OCI-LY7 (cell line): ENCODE data around the gene TCFL5. TPM values are rescaled to one million over a fixed set of nuclear protein-coding genes. Genes with fewer than 3 reads are reported as not detected.

Experiments
- Bru-seq: library from RNA; stranded (reverse); fragments of 400-500 nt; gene quantifications from one replicate; lab custom pipeline; 2021; lab: Mats Ljungman, UMichigan
- BruChase-seq, 2 experiments: library from RNA; stranded (reverse); fragments of 400-500 nt; gene quantifications; one replicate each; lab custom pipeline; 2021; lab: Mats Ljungman, UMichigan
- BruUV-seq: library from RNA; stranded (reverse); fragments of 400-500 nt; replicated peaks from 2 replicates; lab custom pipeline; 2021; lab: Mats Ljungman, UMichigan
- CTCF ChIA-PET: fragments of 300-600 bp; sonication (Branson Sonifier 250); formaldehyde crosslinking; loops from one replicate; lab custom pipeline; 2022; ENCODE audit warnings: antibody characterized with exemption; ENCODE audit not compliant: unreplicated experiment; lab: Charles Lee
- POLR2A ChIA-PET: fragments of 300-600 bp; sonication (Branson Sonifier 250); formaldehyde crosslinking; loops from one replicate; lab custom pipeline; 2022; ENCODE audit warnings: antibody characterized with exemption; lab: Charles Lee
- DNase-seq: peaks from one replicate; pipeline ENCODE4 v3.0.0-alpha.2; 2015; ENCODE audit warnings: low spot score
- H2AFZ ChIP-seq: fragments of 200-600 bp; sonication (generic), shearing (Covaris generic); 2 replicates; pipeline ENCODE4 v1.6.1; 2014; ENCODE audit warnings: mild to moderate bottlenecking, antibody characterized with exemption, low read length, moderate library complexity
- H3K27ac ChIP-seq: fragments of 200-600 bp; sonication (generic); 2 replicates; pipeline ENCODE4 v1.5.1; 2014; ENCODE audit warnings: mixed run types, low read depth, mild to moderate bottlenecking, moderate library complexity, low read length, inconsistent platforms; ENCODE audit not compliant: poor library complexity, severe bottlenecking
- H3K36me3 ChIP-seq: fragments of 200-600 bp; sonication (generic); 2 replicates; pipeline ENCODE4 v1.6.1; 2014; ENCODE audit warnings: mild to moderate bottlenecking, antibody characterized with exemption, low read length, moderate library complexity, mixed read lengths; ENCODE audit not compliant: insufficient read depth
- H3K4me1 ChIP-seq: fragments of 200-600 bp; sonication (generic); 2 replicates; pipeline ENCODE4 v1.5.1; 2014; ENCODE audit warnings: mild to moderate bottlenecking, low read length; ENCODE audit not compliant: insufficient read depth, poor library complexity, severe bottlenecking
- H3K4me2 ChIP-seq: fragments of 200-600 bp; sonication (generic); 2 replicates; pipeline ENCODE4 v1.6.1; 2014; ENCODE audit warnings: mild to moderate bottlenecking, low read length
- H3K4me3 ChIP-seq: fragments of 200-600 bp; sonication (generic); 2 replicates; pipeline ENCODE4 v1.5.1; 2014; ENCODE audit warnings: mild to moderate bottlenecking, low read depth, low read length; ENCODE audit not compliant: poor library complexity, severe bottlenecking
- H3K79me2 ChIP-seq: fragments of 200-600 bp; sonication (generic); 2 replicates; pipeline ENCODE4 v1.6.1; 2016; ENCODE audit warnings: low read depth, mild to moderate bottlenecking, low read length, moderate library complexity, mixed read lengths; ENCODE audit not compliant: insufficient read depth
- H3K9me2 ChIP-seq: fragments of 200-600 bp; sonication (generic); 2 replicates; pipeline ENCODE4 v1.6.1; 2016; ENCODE audit warnings: mild to moderate bottlenecking, low read length, mixed read lengths; ENCODE audit not compliant: insufficient read depth
- H3K9me3 ChIP-seq: fragments of 200-600 bp; sonication (generic); 2 replicates; pipeline ENCODE4 v1.6.1; 2014; ENCODE audit warnings: mild to moderate bottlenecking, mixed run types, low read length, mixed read lengths
- H4K20me1 ChIP-seq: fragments of 200-600 bp; sonication (generic); 2 replicates; pipeline ENCODE4 v1.6.1; 2014; ENCODE audit warnings: mild to moderate bottlenecking, antibody characterized with exemption, low read length, moderate library complexity, mixed read lengths; ENCODE audit not compliant: insufficient read depth
- CTCF ChIP-seq: fragments of 200-600 bp; sonication (generic); conservative IDR thresholded peaks from 2 replicates; pipeline ENCODE4 v1.5.1; 2014; ENCODE audit warnings: mild to moderate bottlenecking, antibody characterized with exemption, low read length, moderate library complexity, mixed read lengths
- EZH2phosphoT487 ChIP-seq: fragments of 200-600 bp; sonication (generic); IDR thresholded peaks from 2 replicates; pipeline ENCODE4 v1.6.1; 2018; ENCODE audit warnings: low read depth, borderline replicate concordance, mild to moderate bottlenecking, mixed run types, antibody characterized with exemption, low read length, moderate library complexity, mixed read lengths
- intact Hi-C: fragments of 100-400 bp; cut with micrococcal nuclease; formaldehyde crosslinking; loops from one replicate; pipeline ENCODE4 v1.10.0; 2022; ENCODE audit not compliant: unreplicated experiment
- long read RNA-seq: library from polyadenylated mRNA; stranded (forward); transcript quantifications from one replicate; pipeline ENCODE4 v2.0.0, GENCODE V29; 2022
- total RNA-seq, 2 experiments: library from RNA; depleted of rRNA in 1 of 2; stranded (reverse); fragments of >200 nt in 1 of 2; shearing (Covaris generic) in 1 of 2; gene quantifications; 2 replicates each; pipeline ENCODE4 v1.2.3, GENCODE V29; 2014 to 2022

TCFL5 gene
- total RNA-seq (2014; rRNA removed; shearing (Covaris generic)): 9.5 and 10.0 TPM in 2 replicates
- 8.7 and 9.2 TPM in 2 replicates for total RNA-seq (2022)
- percentile 56 among the genes with signal in this experiment for Bru-seq, nascent RNA
- percentile 69 among the genes with signal in this experiment for BruChase-seq, experiment 1, labeled RNA remaining after a 6-hour chase
- BruChase-seq, experiment 2, labeled RNA remaining after a 2-hour chase: percentile 67 among the genes with signal in this experiment
- long read RNA-seq, partial matches to known transcripts: 7 of 17 reads
- long read RNA-seq, other reads (novel, unspliced or antisense): 8 of 17 reads

DNA sequence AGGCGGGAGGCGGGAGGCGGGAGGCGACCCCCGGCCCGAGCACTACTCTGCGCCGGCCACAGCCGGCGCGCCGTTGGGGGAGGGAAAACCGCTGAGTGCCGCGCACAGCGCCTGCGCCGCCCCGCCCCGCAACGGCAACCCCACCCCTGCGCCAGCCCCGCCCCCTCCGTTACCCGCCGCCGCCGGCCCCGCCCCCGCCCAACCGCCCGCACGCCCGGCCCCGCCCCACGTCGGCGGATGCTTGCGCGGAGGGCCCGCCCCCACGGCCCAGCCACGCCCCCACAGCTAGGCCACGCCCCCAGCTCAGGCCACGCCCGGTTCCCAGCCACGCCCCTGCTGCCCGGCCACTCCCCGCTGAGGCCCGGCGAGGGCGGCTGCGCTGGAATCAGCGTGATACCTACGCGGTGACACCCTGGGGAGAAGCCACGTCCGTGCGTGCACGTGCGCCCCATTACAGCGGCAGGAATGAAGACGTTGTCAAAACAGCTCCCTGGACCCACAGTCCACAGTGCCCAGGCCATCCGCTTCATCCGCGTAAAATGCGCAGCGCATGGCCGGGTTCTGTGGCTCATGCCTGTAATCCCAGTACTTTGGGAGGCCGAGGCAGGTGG lies at the start of gene TCFL5:
Gene TCFL5, minus strand, starts transcription at position 97 of the 611 bp plus-strand sequence. CDS start 152 bp downstream, outside the sequence.
- POLR2A ChIA-PET: interaction anchor here (0.5 to 0.7 kb wide), 5 partner anchors 10 to 313 kb away, joined by 3 to 4 read pairs (median 3); no protein-coding TSS in a partner anchor
- Histone ChIP-seq H3K36me3 (peaks cover 25% of the 10 kb centered on the region), H3K4me2 (peak within 1 kb of the TSS; percentile 68), H3K4me3 (peak within 1 kb of the TSS; percentile 64), H2AFZ (no peak within 1 kb of the TSS), H3K4me1 (peaks cover 28% of the 10 kb centered on the region), H3K27ac (no peak within 1 kb of the TSS), H3K79me2 (peaks cover 7% of the 10 kb centered on the region; the same call in 1 of the 2 replicates), H3K9me2 (no peaks in the 10 kb centered on the region), H3K9me3 (no peaks in the 10 kb centered on the region), H4K20me1 (no peaks in the 10 kb centered on the region)
- intact Hi-C loops: no loop called here
- peak; percentile 84 for DNase-seq
- TF ChIP-seq CTCF: no peak
- no peak for TF ChIP-seq EZH2phosphoT487
- BruUV-seq: no TSS peak
- CTCF ChIA-PET: interaction anchor here (0.6 kb wide), 1 partner anchor 15 kb away, joined by 3 read pairs; no protein-coding TSS in a partner anchor

DNA sequence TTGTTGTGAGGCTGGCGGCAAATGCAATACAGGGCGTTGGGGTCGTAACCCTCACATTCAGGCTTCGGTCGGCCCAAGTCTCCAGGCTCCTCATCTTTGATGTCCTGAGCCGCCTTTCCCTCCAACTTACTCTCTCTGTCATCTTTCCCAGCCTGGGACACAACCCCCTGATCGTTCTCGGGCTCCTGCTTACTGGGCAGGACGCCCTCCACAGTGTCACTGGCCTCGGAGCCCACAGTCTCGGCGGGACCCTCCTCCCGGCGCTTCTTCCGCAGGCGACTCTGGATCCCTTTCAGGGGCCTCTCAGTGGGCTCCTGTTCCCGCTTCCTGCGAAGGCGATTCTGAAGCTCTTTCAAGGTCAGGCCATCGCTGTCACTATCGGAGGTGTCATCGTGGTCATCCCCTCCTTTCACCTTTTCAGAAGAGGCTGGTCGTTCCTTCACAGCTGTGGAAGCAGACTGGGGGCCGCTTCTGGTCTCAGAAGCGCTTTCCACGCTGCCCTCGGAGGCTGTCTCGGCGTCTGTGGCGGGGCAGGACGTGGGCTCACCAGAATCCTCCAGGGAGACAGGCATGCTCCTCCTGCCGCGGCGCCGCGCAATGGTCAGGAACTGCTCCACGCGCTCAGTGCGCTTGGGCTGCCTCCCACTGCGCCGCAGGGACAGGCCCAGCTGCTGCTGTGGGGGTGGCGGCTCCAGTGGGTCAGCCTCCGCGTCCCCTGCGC lies 49.3 kb upstream of the TCFL5 start:
- ChIA-PET POLR2A (interaction anchor here (1.0 kb wide), 1 partner anchor 43 kb away, joined by 3 read pairs; no protein-coding TSS in a partner anchor), CTCF (no interaction called here)
- peaks cover 22% of the 10 kb centered on the region for H4K20me1 ChIP-seq
- intact Hi-C loops: no loop called here
- DNase-seq: no peak
- no TSS peak for BruUV-seq
- no peaks in the 10 kb centered on the region for H3K9me3 ChIP-seq
- no peak for TF ChIP-seq EZH2phosphoT487
- H3K27ac ChIP-seq: no peak overlapping the region
- no peak overlapping the region for H3K4me3 ChIP-seq
- H3K9me2 ChIP-seq: no peaks in the 10 kb centered on the region
- no peak overlapping the region for H2AFZ ChIP-seq
- peaks cover 86% of the 10 kb centered on the region for H3K36me3 ChIP-seq
- peaks cover 9% of the 10 kb centered on the region for H3K4me1 ChIP-seq
- peaks cover 51% of the 10 kb centered on the region for H3K79me2 ChIP-seq
- H3K4me2 ChIP-seq: no peak overlapping the region

DNA sequence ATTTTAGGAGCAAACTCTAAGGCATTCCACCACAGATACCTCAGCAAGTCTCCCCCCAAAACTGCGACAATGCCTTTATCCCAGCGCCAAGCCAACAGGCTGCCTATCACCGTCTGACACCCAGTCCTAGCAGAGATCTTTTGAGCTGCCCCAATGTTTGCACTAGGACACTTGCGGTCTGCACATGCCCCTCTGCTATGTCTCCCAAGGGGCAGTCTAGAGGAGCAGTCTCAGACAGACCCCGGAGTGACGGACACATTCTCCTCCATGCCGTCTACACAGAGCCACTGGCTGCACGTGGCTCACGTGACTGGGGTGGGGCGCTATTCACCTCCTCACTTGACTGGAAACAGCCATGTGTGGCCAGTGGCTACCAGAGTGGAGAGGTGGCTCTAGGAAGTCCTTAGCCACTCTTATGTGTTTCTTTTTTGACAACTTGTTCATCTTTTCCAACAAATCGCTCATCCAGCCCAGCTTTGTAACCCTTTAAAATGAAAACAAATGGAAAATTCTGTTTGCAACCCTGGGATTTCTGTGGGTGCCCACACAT lies 48.7 kb upstream of the TCFL5 start:
- Histone ChIP-seq H3K9me2 (no peaks in the 10 kb centered on the region), H4K20me1 (peaks cover 15% of the 10 kb centered on the region), H3K4me1 (peaks cover 5% of the 10 kb centered on the region), H3K27ac (no peak overlapping the region), H3K9me3 (no peaks in the 10 kb centered on the region), H3K36me3 (peaks cover 93% of the 10 kb centered on the region), H2AFZ (no peak overlapping the region), H3K79me2 (peaks cover 45% of the 10 kb centered on the region), H3K4me2 (no peak overlapping the region), H3K4me3 (no peak overlapping the region)
- intact Hi-C loops: no loop called here
- TF ChIP-seq CTCF (no peak), EZH2phosphoT487 (no peak)
- BruUV-seq: no TSS peak
- ChIA-PET POLR2A (no interaction called here), CTCF (no interaction called here)
- no peak for DNase-seq
